A673 (cell line): ENCODE measurements around the gene AHCYL2. TPM values are rescaled to one million over a fixed set of nuclear protein-coding genes. Genes with fewer than 3 reads are reported as not detected.

Experiments
- BruUV-seq: library from RNA; stranded (reverse); fragments of 400-500 nt; replicated peaks from 2 replicates; lab custom pipeline; 2021; lab: Mats Ljungman, UMichigan
- CTCF ChIA-PET: fragments of 300-600 bp; sonication (Branson Sonifier 250); formaldehyde crosslinking; loops from one replicate; lab custom pipeline; 2022; ENCODE audit warnings: antibody characterized with exemption; lab: Charles Lee
- POLR2A ChIA-PET: fragments of 300-600 bp; sonication (Branson Sonifier 250); formaldehyde crosslinking; loops from one replicate; lab custom pipeline; 2022; ENCODE audit warnings: antibody characterized with exemption; ENCODE audit not compliant: low non-redundant PET; lab: Charles Lee
- DNase-seq: peaks from one replicate; pipeline ENCODE4 v3.0.0-alpha.2; 2015; ENCODE audit warnings: low spot score
- H3K27ac ChIP-seq: fragments of 200-600 bp; sonication (generic); 2 replicates; pipeline ENCODE4 v1.5.1; 2016; ENCODE audit warnings: mixed run types, low read depth, mild to moderate bottlenecking, mixed read lengths, antibody characterized with exemption, low read length; ENCODE audit not compliant: poor library complexity, severe bottlenecking
- H3K27me3 ChIP-seq: fragments of 200-600 bp; sonication (generic); replicated peaks from 2 replicates; pipeline ENCODE4 v1.6.1; 2017; ENCODE audit warnings: mixed run types, low read depth, mild to moderate bottlenecking, mixed read lengths, antibody characterized with exemption, low read length; ENCODE audit not compliant: insufficient read depth, poor library complexity
- H3K36me3 ChIP-seq: fragments of 200-600 bp; sonication (generic); 2 replicates; pipeline ENCODE4 v1.6.1; 2016; ENCODE audit warnings: mixed run types, mild to moderate bottlenecking, mixed read lengths, antibody characterized with exemption, low read length; ENCODE audit not compliant: insufficient read depth, poor library complexity, severe bottlenecking
- H3K4me1 ChIP-seq: fragments of 200-600 bp; sonication (generic); 2 replicates; pipeline ENCODE4 v1.6.1; 2017; ENCODE audit warnings: mixed run types, mild to moderate bottlenecking, mixed read lengths, antibody characterized with exemption, low read length; ENCODE audit not compliant: insufficient read depth, poor library complexity, severe bottlenecking
- H3K4me3 ChIP-seq: fragments of 200-600 bp; sonication (generic); 2 replicates; pipeline ENCODE4 v1.5.1; 2016; ENCODE audit warnings: low read depth, mixed run types, mild to moderate bottlenecking, mixed read lengths, low read length; ENCODE audit not compliant: poor library complexity, severe bottlenecking
- H3K9me3 ChIP-seq: fragments of 200-600 bp; sonication (generic); 2 replicates; pipeline ENCODE4 v1.6.1; 2016; ENCODE audit warnings: mixed run types, low read depth, mild to moderate bottlenecking, mixed read lengths, antibody characterized with exemption, low read length; ENCODE audit not compliant: poor library complexity, severe bottlenecking
- CTCF ChIP-seq: fragments of 300-800, 200-600 bp; sonication (generic); conservative IDR thresholded peaks from 2 replicates; pipeline ENCODE4 v1.5.1; 2017; ENCODE audit warnings: low read depth, mild to moderate bottlenecking, antibody characterized with exemption, low read length, moderate library complexity, mixed read lengths
- EZH2 ChIP-seq: fragments of 200-600 bp; sonication (generic); IDR thresholded peaks from 2 replicates; pipeline ENCODE4 v1.6.1; 2017; ENCODE audit warnings: borderline replicate concordance, low read depth, mild to moderate bottlenecking, mixed read lengths, antibody characterized with exemption, low read length; ENCODE audit not compliant: poor library complexity, severe bottlenecking
- intact Hi-C: fragments of 100-400 bp; cut with micrococcal nuclease; formaldehyde crosslinking; loops from one replicate; pipeline ENCODE4 v1.10.0; 2022; ENCODE audit not compliant: unreplicated experiment
- total RNA-seq: library from RNA; stranded (reverse); gene quantifications from 2 replicates; pipeline ENCODE4 v1.2.3, GENCODE V29; 2021

AHCYL2 gene
- total RNA-seq, 1 experiment from 2014 or later: 35.2 TPM

GRCh38 chr7:129375141-129375938 is 150.5 kb downstream of the AHCYL2 start:
- H3K4me3 ChIP-seq: no peak overlapping the region
- DNase-seq: no peak
- POLR2A ChIA-PET: interaction anchor here (0.7 kb wide), 1 partner anchor 89 kb away, joined by 3 read pairs; no protein-coding TSS in a partner anchor

GRCh38 chr7:129376076-129376777 is 151.4 kb downstream of the AHCYL2 start:
- POLR2A ChIA-PET: interaction anchor here (0.6 kb wide), 1 partner anchor 9 kb away, joined by 3 read pairs; no protein-coding TSS in a partner anchor
- DNase-seq: peak; percentile 70

More at GRCh38 chr7:129375141-129375938, 150.5 kb downstream of the AHCYL2 start:
- intact Hi-C loops: loop anchor here (10.0 kb wide), 1 partner anchor 639 kb away; no protein-coding TSS in a partner anchor
- CTCF ChIA-PET: no interaction called here
- Histone ChIP-seq H3K36me3 (no peaks in the 10 kb centered on the region), H3K27me3 (no peaks in the 10 kb centered on the region), H3K9me3 (no peaks in the 10 kb centered on the region), H3K27ac (no peak overlapping the region), H3K4me1 (peaks cover 48% of the 10 kb centered on the region)
- BruUV-seq: no TSS peak
- TF ChIP-seq CTCF (no peak), EZH2 (no peak)

More at GRCh38 chr7:129376076-129376777, 151.4 kb downstream of the AHCYL2 start:
- Histone ChIP-seq H3K4me3 (no peak overlapping the region), H3K9me3 (no peaks in the 10 kb centered on the region), H3K27me3 (no peaks in the 10 kb centered on the region), H3K36me3 (no peaks in the 10 kb centered on the region), H3K4me1 (peaks cover 39% of the 10 kb centered on the region), H3K27ac (no peak overlapping the region)
- no peak for TF ChIP-seq EZH2
- TF ChIP-seq CTCF: peak; percentile 86
- intact Hi-C loops: loop anchor here (2.0 to 10.0 kb wide), 2 partner anchors 157 to 639 kb away; no protein-coding TSS in a partner anchor
- CTCF ChIA-PET: interaction anchor here (0.6 to 3.0 kb wide), 11 partner anchors 8 to 634 kb away, joined by 3 to 22 read pairs (median 5); partner anchors contain the start of gene STRIP2
- no TSS peak for BruUV-seq
